MV-4-11 (cell line): ENCODE results near the gene PLOD2.
A peak's percentile ranks its signal among the peaks of the same experiment; 100 is the strongest.

Source experiments
- DNase-seq: peaks from one replicate; lab custom pipeline; 2025; lab: John Stamatoyannopoulos, UW

The PLOD2 gene

DNA sequence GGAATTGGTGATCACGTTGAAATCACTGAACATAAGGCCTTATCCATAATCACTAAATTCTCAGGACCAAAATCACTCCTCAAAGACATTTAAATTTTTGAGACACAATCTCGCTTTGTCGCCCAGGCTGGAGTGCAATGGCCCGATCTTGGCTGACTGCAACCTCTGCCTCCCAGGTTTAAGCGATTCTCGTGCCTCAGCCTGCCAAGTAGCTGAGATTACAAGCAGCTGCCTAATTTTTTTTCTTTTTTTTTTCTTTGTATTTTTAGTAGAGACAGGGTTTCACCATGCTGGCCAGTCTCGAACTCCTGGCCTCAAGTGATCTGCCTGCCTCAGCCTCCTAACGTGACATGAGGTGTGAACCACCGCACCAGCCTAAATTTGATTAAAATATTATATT lies 61.7 kb downstream of the PLOD2 start:
- no peak for DNase-seq

DNA sequence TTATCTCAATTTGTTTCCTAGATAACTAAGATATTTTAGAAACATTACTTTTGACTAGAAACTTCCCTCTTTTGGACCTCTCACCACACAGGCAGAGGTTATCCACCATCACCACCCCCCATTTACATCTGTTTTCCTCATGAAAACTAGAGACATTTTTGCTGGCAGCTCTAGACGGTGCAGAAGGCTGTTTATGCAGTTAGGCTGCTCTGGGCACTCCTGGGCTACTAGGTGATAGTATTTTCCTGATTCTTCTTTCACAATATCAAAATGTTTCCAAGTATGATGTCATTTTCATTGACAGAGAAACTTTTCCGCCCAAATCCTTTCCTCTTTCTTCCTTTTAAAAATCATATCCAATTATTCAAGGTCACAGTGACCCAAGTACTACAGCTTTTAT lies 67.1 kb downstream of the PLOD2 start:
- DNase-seq = no peak

DNA sequence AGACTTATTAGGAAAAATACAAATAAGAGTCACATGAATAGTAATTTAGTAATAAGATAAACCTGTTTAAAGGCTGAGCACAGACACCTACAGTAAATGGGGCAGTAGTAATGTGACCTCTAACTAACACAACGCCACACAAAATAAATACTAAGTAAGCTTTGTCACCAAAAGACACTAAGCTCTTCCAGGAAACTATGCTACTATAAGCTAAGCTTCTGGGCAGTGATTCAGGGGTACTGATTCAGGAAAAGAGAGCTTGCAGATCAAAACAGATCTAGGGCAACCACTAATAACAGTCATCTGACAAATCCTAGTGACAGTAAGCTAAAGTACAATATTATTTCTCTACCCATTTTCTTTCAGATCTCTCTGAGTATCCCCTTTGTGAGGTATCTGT lies 68.8 kb downstream of the PLOD2 start:
- DNase-seq = no peak

DNA sequence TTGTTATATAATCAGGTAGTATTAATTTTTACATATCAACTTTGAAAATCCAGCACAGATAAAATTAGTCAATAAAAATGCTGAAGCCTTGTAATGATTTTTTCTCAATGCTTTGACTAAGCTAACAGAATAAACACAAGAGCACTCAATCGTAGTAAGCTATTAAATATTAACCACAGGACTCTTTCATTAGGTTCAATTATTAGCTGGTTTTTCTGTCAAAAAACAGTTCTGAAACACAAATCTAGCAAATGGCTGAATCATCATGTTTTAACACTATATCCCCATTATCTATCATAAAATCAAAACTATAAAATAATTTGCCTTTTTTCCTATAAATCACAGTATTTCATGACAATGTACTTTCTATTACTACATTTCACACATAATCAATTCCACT lies 69.6 kb downstream of the PLOD2 start:
- DNase-seq = no peak

DNA sequence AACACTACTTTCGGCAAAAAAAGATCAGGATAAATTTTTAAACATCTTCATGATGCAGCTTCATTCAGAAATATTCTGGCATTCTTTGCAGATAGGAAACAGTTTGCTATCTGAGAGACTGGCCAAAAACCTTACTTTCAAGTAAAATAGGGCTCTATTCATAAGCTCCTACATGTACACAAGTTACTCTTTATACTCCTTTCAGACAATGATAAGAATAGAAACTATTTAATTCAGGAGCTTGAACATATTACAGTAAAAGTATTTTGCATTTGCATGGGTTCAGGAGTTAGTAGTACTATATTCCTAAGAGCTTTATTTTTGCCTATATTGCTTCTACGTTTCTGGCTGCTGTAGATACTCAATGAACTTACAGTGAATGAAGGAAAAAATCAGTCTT lies 70.5 kb downstream of the PLOD2 start:
- DNase-seq = no peak

DNA sequence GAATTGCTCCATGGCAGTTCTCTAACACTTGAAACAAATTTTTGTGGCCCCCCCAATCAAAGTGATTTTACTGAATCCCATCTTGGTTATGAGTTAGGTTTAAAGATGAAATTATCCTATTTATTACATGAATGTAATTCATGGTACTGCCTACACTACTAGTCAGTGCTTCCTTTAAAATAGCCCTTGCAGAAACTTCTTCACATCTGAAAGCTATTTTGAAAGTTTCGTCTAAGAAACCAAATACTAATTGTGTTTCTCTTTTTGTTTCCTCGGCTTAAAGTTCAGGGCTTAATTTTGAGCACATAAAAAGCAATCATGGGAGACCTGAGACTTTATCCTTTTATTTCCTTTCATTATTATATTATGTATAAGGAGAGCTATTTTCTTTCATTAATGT lies 72.1 kb downstream of the PLOD2 start:
- no peak for DNase-seq

DNA sequence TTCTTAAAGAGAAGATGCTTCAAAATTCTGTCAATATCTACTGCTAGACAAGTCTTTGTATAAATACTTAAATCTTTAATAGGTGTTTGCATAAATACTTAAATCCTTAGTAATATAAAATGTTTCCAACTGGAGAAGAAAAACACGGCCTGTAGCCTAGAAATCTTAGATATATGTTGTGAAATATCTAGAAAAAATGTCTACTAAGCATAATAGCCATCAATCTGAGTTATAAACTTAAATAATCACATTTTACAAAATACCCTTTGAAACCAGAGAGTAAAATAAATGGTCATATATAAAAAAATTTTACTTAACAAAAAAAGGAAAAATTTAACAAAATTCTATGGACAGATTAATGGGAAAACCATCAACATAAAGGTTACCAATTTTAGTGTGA lies 73.9 kb downstream of the PLOD2 start:
- no peak for DNase-seq

DNA sequence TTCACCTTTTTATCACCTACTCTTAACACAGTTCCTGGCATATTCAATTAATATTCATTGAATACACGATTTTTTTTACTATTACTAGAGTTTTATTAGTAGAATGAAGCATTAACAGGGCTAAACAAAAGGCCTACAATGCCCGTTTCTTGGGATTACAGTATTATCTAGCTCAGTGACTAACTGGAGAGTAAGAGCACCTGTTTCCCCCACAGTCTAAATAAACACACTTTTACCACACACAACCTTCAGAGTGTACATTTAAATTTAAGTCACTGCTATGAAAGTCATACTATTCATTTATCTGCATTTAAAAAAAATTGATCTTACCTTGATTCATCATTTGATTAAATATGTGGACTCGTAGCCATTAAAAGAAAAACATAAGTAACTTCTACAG lies 74.8 kb downstream of the PLOD2 start:
- DNase-seq = no peak

DNA sequence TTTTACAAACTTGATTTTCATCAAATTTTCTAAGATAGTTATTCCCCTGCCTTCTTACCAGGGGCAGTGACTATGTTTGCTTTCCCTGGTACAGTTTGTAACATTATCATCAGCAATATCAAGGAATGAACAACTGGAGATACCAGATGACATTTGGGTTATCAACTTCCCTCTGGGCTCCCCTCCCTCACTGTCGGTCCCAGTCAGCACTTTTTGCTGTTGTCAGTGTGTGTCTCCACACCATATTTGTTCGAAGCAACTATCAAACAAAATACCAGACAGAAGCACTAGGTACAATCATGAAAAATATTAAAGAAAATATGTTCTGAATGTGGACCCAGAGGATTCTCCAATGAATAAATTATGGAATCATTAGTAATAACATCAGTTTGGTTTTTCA lies 75.3 kb downstream of the PLOD2 start:
- no peak for DNase-seq

DNA sequence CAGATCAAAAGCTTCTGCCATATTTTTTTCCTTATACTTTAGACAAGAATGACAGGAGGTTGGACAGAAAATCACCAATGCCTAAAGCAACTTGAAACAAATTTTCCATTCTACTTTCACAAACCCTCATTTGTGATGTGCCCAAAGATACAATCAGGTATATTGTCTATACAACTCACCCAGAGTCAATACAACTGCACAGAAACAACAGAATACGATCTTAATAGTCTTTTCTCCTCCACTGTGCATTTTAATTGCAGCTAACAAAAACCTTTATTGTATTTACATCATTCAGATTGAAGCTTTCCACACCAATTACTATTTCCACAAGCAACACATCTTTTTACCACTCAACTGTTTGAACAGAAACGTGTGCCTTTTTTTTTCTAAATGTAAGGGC lies 80.4 kb downstream of the PLOD2 start:
- DNase-seq = no peak

DNA sequence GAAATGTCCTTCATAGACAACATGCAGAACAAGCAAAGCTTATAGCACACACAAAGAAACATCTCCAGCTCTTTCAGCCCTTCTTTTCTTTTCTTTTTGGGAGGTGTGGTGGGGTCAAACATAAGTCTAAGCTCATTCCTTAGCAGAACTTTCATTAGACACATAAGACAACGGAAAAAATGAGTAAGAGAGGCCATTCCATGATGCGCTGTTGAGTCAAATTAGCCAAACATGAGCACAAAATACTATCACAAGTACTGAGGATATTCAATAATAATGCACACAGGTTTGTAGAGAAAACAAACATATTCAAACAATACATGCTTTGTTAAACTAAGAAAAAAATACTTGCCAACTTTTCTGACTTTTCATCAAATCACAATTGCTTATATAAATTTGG lies 83.0 kb downstream of the PLOD2 start:
- DNase-seq = no peak

DNA sequence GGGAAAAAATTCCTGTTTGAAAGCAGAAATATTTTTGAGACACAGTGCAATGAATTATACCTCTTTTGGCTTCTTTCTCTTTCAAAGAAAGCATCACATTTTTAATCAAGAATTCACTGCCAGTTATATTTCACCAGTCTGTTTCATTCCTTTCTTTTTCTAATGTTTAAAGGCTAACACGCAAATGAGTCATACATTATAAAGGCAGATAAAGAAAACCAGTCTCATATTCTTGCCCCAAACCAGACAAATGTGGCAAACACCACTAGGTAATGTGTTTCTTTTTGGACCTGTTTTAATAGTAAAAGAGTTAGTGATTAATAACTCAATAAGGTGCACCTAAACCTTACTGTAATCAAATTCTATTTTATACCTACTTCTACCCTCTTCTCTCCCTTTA lies 83.8 kb downstream of the PLOD2 start:
- DNase-seq = no peak

DNA sequence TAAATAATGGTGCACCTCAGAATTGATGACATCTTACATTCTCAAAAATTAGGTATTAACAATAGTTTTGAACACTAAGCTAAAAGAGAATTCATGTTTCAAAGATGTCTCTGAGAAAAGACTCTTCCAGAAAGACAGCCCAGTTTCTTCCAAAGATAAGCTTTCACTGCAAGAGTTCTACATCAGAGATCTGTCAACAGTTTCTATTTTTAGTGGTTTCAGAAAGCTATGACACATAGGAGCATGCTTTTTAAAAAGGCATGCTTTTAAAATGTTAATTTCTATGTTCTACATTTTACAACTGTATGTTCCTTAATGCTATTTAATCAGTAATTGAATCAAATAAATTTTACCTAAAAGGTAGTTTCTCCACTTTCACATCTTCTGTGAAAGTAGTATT lies 88.2 kb downstream of the PLOD2 start:
- DNase-seq = no peak

DNA sequence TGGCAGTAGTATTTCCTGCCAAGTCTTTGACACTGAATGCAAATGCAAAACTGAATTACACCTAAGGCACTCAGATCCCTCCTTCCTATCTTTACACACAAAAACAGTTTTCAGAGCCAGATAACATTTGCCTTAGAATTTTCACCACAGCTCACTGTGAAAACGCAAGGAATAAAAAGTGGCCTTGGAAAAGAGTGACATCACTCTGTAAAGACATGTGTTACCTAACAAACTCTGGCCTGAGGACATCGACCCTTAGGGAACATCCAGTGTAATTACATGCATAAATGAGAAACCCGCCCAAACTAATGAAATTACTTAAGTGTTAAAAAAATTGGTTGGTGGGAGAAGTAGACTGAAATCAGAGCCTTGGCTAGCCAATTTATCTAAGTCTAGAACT lies 88.9 kb downstream of the PLOD2 start:
- DNase-seq = no peak

DNA sequence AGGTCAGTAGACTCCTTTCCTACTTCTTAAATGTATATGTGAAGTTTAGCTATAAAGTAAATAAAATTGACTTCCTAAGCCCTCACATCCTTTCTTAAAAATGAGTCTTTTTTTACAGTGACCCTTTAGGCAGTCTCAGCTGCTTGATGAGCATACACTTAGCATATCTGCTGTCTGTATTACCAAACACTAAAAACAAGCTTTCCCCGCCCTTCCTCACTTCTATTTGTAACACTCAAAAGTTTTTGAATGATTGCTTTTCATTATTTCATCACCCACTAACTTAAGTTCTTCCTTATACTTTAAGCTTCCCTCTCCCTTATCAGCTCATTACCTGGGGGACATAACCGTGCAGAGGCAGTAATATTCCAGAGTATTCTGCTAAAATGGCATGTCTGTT lies 89.4 kb downstream of the PLOD2 start:
- no peak for DNase-seq

DNA sequence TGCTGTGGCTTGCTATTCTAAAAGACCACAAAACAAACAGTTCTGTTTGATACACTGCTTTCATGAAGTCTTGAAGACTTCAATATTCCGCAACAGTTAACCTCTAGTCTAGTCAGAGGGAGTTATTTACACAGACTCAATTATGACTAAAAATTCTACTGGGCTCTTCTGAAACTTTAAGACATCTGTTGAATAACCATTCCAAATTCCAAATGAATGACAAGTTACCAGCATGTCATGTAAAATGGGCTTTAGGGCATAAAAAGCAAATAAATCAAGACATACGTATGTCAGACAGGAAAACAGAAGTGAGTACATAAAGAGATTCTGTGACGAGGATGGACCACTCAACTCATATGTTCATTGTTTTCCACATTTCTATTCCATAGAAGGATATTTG lies 93.9 kb downstream of the PLOD2 start:
- DNase-seq = no peak

DNA sequence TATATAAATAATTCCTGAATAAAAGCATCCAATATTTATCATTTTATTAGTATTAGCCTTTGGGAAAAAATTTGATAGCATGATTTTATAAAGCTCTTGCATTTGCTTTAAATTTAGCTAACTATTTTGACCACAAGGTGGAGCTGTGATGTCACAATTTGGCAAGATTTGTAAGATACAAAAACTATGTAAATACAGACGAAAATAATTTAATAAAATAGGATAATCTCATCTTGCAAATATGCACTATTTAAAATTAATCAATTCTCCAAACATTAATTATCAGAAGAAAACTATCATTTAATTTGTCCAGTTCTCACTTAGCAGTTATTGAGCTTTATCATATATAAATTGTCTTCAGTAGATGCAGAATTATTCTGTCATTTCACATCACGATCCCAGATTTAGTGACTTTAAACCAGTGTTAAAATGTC lies 95.4 kb downstream of the PLOD2 start:
- peak; percentile 19 for DNase-seq

DNA sequence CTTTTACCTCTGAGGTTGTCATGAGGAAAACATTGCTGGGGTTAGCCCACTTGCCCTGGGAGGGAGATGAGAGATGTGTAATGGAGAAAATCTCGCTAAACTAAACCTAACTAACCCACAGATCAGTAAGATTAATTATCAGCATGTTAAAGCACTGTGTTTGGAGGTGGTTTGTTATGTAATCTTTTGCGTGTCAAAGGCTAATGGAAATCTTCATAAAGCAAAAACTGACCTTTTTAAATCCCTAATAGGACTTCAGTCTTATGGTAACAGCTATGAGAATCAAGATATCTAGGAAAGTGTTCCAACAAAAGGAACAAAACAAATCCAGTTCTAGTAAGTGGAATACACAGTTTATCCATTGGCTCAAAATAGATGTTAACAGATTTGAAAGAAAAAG lies 102.7 kb downstream of the PLOD2 start:
- no peak for DNase-seq

DNA sequence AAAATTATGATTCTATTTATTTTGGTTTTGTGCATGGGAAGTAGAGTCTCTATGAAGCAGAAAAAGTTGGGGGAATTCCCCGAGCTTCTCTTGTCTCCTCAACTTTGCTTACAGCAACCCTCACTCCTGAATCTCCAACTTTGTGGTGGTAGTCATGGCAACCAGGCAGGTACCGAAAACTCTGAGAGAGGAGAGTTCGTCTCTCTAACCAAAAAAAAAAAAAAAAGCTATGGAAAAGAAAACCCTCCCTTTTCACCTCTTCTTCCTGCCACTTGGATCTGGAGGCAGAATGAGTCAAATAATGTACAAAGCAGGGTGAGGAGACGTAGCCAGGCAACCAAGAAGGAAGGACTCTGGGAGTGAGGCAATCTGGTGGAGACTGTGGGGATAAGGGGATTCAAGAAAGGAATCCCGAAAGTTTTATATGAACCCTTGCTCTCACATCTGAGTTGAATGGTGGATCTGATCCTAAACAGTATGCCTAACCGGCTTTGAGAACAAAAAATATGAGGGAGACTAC lies 108.1 kb downstream of the PLOD2 start:
- no peak for DNase-seq

DNA sequence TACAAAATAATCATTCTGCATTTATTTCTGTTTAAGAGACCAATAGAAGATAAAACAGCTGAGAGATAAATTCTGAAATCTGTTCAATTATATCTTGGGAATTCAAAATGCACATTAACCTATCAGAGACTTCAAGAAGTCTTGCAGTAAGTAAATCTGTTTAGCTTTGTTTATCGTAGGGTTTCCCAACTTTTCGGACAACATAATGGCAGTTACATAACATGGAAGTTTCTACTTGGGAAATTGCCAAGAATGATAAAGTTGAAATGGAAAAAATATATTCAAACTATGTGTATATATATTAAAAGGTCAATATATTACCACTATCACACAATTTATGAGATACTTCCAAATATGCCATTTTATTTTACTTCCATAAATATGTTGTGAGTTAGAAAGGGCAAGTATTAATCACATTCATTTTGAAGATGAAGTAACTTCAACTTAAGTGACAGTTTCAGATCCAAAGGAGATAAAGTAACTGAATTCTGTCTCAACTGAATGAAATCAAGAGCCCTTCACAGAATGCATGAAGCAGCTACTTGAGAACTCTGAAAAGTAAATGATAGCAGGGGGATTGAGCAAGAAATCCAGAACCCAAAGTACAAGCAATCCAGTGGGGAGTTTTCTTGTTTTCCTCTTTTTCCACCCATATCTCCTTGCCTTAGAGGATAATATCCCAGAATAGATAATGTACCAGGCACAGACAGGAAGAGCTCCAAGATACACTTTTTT lies 108.8 kb downstream of the PLOD2 start:
- no peak for DNase-seq

DNA sequence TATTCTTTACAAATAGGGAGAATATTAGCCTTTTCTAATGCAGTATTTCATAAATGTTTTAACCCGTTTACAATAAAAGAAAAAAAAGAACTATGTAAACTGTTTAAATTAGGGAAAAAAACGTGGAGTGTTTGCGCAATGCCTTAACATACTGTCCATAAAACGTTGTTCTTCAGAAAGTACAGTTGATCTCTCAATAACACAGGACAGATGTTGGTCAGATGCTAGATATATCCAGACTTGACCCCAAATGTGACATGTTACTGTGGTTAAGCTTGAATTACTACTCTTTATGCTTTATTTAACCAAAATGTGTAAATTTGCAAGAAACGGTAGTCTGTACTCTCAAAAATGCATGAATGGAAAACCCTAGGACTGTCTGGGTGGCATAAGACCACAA lies 110.3 kb downstream of the PLOD2 start:
- peak; percentile 31 for DNase-seq

DNA sequence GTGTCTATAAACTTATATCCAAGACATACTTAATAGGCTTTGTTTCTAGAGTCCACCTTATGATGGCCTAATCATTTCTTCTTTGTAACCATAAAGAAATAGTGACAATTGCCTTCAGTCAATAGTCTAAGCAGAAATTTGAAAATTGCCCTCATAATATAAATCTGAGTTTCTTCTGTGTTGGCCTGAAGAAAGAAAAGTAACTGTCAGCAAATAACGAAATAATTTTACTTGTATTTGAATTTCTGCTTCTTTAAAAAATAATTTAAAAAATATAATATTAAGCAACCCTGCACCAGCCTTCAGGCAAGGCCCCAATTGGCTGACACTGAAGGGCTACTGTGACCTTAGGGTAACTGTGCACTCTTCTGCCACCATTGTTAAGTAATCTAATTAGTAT lies 113.5 kb downstream of the PLOD2 start:
- DNase-seq = no peak

DNA sequence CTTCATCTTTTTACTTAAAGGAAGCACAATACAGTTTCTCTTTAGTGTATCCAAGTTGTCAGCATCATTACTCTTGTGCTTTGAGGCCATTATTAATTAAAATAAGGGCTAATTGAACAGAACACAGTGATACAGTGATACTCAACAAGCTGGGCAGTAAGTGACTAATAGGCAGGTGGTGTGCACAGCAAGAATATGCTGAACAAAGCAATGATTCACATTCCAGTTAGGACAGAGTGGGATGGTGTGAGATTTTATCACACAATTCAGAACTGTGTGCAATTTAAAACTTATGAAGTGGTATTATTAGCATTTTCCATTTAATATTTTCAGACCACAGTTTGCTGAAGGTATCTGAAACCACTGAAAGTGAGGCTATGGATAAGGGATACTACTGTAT lies 116.9 kb downstream of the PLOD2 start:
- no peak for DNase-seq

DNA sequence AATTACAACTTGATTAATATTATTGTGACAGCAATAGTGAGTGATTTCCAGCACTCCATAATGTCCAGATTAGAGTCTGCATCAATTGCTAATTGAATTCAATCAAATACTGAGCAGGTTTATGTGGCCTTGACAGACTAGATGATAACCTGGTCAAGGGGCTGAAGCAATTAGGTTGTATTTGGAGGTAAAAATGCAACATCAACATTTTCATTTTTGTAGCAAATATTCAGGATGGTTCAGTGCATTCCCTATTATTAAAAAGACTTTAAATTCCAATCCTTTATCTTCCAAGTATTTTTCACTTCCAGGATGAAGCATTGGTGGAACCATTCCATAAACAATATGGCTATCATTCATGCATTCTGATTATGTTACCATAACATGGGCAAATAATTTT lies 120.4 kb downstream of the PLOD2 start:
- DNase-seq = no peak
